ENCODE measurements around the gene RNPEP. TPM values are rescaled to one million over a fixed set of nuclear protein-coding genes. Genes with fewer than 3 reads are reported as not detected.

Gene RNPEP
- total and polyA plus RNA-seq, 2 of the 8 experiments (the other 6 are each of a cell fraction or from before 2014, with no cell fraction given) = 34.1 to 51.1 TPM

DNA sequence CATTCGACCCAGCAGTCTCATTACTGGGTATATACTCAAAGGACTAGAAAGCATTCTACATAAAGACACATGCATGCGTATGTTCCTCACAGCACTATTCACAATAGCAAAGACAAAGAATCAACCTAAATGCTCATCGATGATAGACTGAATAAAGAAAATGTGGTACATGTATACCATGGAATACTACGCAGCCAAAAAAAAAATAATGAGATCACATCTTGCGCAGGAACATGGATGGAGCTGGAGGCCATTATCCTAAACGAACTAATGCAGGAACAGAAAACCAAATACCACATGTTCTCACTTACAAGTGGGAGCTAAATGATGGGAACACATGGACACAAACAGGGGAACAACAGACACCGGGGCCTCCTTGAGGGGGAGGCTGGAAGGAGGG lies 71.6 kb downstream of the RNPEP start:
- TF ChIP-seq BCL11A (IDR thresholded peaks at IDR 0.05; ENCODE audit: low read depth in 2 of 2, low read length in 2 of 2) = no peak
- TF ChIP-seq POU5F1 (IDR thresholded peaks at IDR 0.05; ENCODE audit: low read depth, low read length) = no peak
- no peak for TF ChIP-seq MAFK (IDR thresholded peaks at IDR 0.05; ENCODE audit: low read depth, low read length)
- no peak for TF ChIP-seq CTBP2 (IDR thresholded peaks at IDR 0.05; ENCODE audit: borderline replicate concordance, insufficient read depth, insufficient read length, low read length)
- no peak for TF ChIP-seq CBX5 (IDR thresholded peaks at IDR 0.05; ENCODE audit: low read depth, low read length)
- TF ChIP-seq SP2 (IDR thresholded peaks at IDR 0.05; ENCODE audit: low read length) = no peak
- no peak for TF ChIP-seq GABPA (IDR thresholded peaks at IDR 0.05; ENCODE audit: borderline replicate concordance, insufficient read depth, low read length)
- TF ChIP-seq TBP (IDR thresholded peaks at IDR 0.05; ENCODE audit: low read depth, low read length) = no peak
- no peak for TF ChIP-seq EZH2 (IDR thresholded peaks at IDR 0.05; ENCODE audit: low read depth, low read length, severe bottlenecking)
- TF ChIP-seq SIN3A (conservative IDR thresholded peaks at IDR 0.05 in 1 of 2, IDR thresholded peaks at IDR 0.05 in 1 of 2; ENCODE audit: low read depth in 1 of 2, low read length in 2 of 2) = no peak
- no peak for TF ChIP-seq JUND (IDR thresholded peaks at IDR 0.05; ENCODE audit: low read length)
- H3K4ac ChIP-seq (replicated peaks; ENCODE audit: insufficient read length, low read depth, low read length) = no peak overlapping the region
- no peak overlapping the region for H4K5ac ChIP-seq (ENCODE audit: insufficient read length, low read depth, low read length)
- no peak overlapping the region for H2BK15ac ChIP-seq (ENCODE audit: low read length)
- CTCF ChIA-PET (ENCODE audit: partially characterized antibody) = interaction anchor here (0.6 kb wide), 1 partner anchor 64 kb away, joined by 3 read pairs; no protein-coding TSS in a partner anchor
- no peaks in the 10 kb centered on the region for H3K23me2 ChIP-seq (ENCODE audit: low read depth, low read length)
- H3K14ac ChIP-seq (ENCODE audit: insufficient read length) = no peak overlapping the region
- no peaks in the 10 kb centered on the region for H3K27me3 ChIP-seq (replicated peaks in 1 of 4; ENCODE audit: control insufficient read depth in 3 of 4, extremely low read depth in 1 of 4, insufficient read depth in 3 of 4, low read length in 3 of 4)
- no peak overlapping the region for H3K18ac ChIP-seq (ENCODE audit: extremely low read depth, low read length)
- no peak overlapping the region for H4K91ac ChIP-seq (replicated peaks; ENCODE audit: insufficient read length, low read length)
- H2BK5ac ChIP-seq (ENCODE audit: low read depth, low read length) = no peak overlapping the region
- H3K4me2 ChIP-seq (ENCODE audit: insufficient read depth in 1 of 2, low read depth in 2 of 2, low read length in 2 of 2) = no peak overlapping the region
- H4K8ac ChIP-seq (ENCODE audit: extremely low read depth, insufficient read depth, low read length) = no peak overlapping the region
- H2AFZ ChIP-seq (ENCODE audit: low read length) = no peak overlapping the region
- DNase-seq (ENCODE audit: low read depth in 1 of 2, low spot score in 2 of 2) (no peak), FAIRE-seq (no peak)
- H3K27ac ChIP-seq (ENCODE audit: low read depth, low read length) = no peak overlapping the region
- no peak overlapping the region for H2BK120ac ChIP-seq (replicated peaks; ENCODE audit: low read depth, low read length)
- no peak overlapping the region for H2BK20ac ChIP-seq (ENCODE audit: low read length)
- no peak overlapping the region for H2AK5ac ChIP-seq (ENCODE audit: low read depth, low read length)
- H3K79me2 ChIP-seq (ENCODE audit: control insufficient read depth in 1 of 2, insufficient read depth in 2 of 2, low read length in 2 of 2) = no peaks in the 10 kb centered on the region
- H4K20me1 ChIP-seq (replicated peaks in 1 of 2; ENCODE audit: control insufficient read depth in 1 of 2, insufficient read depth in 2 of 2, low read length in 2 of 2) = no peaks in the 10 kb centered on the region
- H2BK12ac ChIP-seq (ENCODE audit: low read depth, low read length) = no peak overlapping the region
- no peaks in the 10 kb centered on the region; a peak in 1 of 7 replicates for H3K4me1 ChIP-seq (replicated peaks in 1 of 4; ENCODE audit: control insufficient read depth in 3 of 4, insufficient read depth in 4 of 4, low read length in 3 of 4)
- POLR2A ChIA-PET (ENCODE audit: partially characterized antibody) = interaction anchor here (3.2 kb wide), 1 partner anchor 43 kb away, joined by 10 read pairs; the partner anchor contains the start of gene ELF3
- H3K36me3 ChIP-seq (ENCODE audit: control insufficient read depth in 2 of 4, insufficient read depth in 4 of 4, low read length in 3 of 4) = no peaks in the 10 kb centered on the region
- H3K79me1 ChIP-seq (ENCODE audit: low read depth, low read length) = no peaks in the 10 kb centered on the region
- H3K9me3 ChIP-seq (ENCODE audit: insufficient read depth in 2 of 2, low read depth in 1 of 2, low read length in 1 of 2) = no peaks in the 10 kb centered on the region
- no peak overlapping the region for H3K23ac ChIP-seq (ENCODE audit: insufficient read length)
- H3K9ac ChIP-seq (replicated peaks in 1 of 4; ENCODE audit: extremely low read depth in 1 of 4, low read depth in 3 of 4, low read length in 3 of 4) = no peak overlapping the region
- WGBS, 2 experiments (ENCODE audit: extremely low coverage in 1 of 2, insufficient coverage in 1 of 2, insufficient read length in 1 of 2, insufficient replicate concordance in 2 of 2, low coverage in 1 of 2, low lambda C conversion rate in 2 of 2, missing lambda C conversion rate in 1 of 2) = 92% methylated on average over 7 of the region's 7 CpGs; no CpG with 5 or more reads in 1 of the 2 experiments
- no peak overlapping the region for H3K4me3 ChIP-seq (ENCODE audit: extremely low read depth in 1 of 4, insufficient read depth in 2 of 4, low read depth in 3 of 4, low read length in 4 of 4)
- H3K56ac ChIP-seq (replicated peaks; ENCODE audit: insufficient read length, low read depth, low read length) = no peak overlapping the region
